HepG2 (cell line): Measurements from ENCODE around the gene ZNF804B.

Experiments
- RXRA ChIP-seq: sonication (generic); formaldehyde crosslinking; IDR thresholded peaks from 2 replicates; pipeline ENCODE4 v1.5.1; 2020; ENCODE audit warnings: missing genetic modification reagents
- TCF7 ChIP-seq: sonication (generic); IDR thresholded peaks from 2 replicates; pipeline ENCODE4 v1.6.1; 2016; ENCODE audit warnings: antibody characterized with exemption, low read depth
- TF ChIP-seq, protein P1 (sequence below): sonication (generic); formaldehyde crosslinking; IDR thresholded peaks from 2 replicates; pipeline ENCODE4 v1.5.0; 2020; ENCODE audit warnings: mild to moderate bottlenecking, missing genetic modification reagents, moderate library complexity
- TF ChIP-seq, protein P2 (sequence below): sonication (generic); formaldehyde crosslinking; IDR thresholded peaks from 2 replicates; pipeline ENCODE4 v1.4.0; 2020; ENCODE audit warnings: missing genetic modification reagents

DNA sequence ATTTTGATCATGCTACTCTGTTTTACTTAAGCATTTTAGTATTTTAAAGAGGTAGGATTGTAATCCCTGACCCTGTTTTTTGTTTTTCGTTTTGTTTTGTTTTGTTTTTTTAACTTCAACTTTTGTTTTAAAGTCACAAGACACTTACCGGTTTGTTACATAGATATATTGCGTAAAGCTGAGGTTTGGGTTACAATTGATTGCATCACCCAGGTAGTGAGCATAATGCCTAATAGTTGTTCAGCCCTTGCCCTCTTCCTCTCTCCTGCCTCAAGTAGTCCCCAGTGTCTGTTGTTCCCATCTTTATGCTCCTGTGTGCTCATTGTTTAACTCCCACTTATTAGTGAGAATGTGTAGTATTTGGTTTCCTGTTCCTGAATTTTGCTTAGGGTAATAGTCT is 129.2 kb downstream of the ZNF804B start:
- TF ChIP-seq TCF7 (no peak), RXRA (CRISPR knock-in tag) (no peak)
- TF ChIP-seq, protein P1, sequence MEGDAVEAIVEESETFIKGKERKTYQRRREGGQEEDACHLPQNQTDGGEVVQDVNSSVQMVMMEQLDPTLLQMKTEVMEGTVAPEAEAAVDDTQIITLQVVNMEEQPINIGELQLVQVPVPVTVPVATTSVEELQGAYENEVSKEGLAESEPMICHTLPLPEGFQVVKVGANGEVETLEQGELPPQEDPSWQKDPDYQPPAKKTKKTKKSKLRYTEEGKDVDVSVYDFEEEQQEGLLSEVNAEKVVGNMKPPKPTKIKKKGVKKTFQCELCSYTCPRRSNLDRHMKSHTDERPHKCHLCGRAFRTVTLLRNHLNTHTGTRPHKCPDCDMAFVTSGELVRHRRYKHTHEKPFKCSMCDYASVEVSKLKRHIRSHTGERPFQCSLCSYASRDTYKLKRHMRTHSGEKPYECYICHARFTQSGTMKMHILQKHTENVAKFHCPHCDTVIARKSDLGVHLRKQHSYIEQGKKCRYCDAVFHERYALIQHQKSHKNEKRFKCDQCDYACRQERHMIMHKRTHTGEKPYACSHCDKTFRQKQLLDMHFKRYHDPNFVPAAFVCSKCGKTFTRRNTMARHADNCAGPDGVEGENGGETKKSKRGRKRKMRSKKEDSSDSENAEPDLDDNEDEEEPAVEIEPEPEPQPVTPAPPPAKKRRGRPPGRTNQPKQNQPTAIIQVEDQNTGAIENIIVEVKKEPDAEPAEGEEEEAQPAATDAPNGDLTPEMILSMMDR (CRISPR knock-in tag), result no peak
- TF ChIP-seq, protein P2, sequence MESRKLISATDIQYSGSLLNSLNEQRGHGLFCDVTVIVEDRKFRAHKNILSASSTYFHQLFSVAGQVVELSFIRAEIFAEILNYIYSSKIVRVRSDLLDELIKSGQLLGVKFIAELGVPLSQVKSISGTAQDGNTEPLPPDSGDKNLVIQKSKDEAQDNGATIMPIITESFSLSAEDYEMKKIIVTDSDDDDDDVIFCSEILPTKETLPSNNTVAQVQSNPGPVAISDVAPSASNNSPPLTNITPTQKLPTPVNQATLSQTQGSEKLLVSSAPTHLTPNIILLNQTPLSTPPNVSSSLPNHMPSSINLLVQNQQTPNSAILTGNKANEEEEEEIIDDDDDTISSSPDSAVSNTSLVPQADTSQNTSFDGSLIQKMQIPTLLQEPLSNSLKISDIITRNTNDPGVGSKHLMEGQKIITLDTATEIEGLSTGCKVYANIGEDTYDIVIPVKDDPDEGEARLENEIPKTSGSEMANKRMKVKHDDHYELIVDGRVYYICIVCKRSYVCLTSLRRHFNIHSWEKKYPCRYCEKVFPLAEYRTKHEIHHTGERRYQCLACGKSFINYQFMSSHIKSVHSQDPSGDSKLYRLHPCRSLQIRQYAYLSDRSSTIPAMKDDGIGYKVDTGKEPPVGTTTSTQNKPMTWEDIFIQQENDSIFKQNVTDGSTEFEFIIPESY (CRISPR knock-in tag), result no peak
